GM21447 (cell line): ENCODE results near the gene FOXRED2.
"Not testable (repeated sequence)": the region's sequence is repeated elsewhere in the genome, so short reads cannot be mapped to it uniquely, and the experiment has no call there.

Source experiments
- ATAC-seq: cut with Tn5 transposase; IDR thresholded peaks from one replicate; pipeline ENCODE4 v1.9.1; 2021; ENCODE audit not compliant: unreplicated experiment

Gene FOXRED2

DNA sequence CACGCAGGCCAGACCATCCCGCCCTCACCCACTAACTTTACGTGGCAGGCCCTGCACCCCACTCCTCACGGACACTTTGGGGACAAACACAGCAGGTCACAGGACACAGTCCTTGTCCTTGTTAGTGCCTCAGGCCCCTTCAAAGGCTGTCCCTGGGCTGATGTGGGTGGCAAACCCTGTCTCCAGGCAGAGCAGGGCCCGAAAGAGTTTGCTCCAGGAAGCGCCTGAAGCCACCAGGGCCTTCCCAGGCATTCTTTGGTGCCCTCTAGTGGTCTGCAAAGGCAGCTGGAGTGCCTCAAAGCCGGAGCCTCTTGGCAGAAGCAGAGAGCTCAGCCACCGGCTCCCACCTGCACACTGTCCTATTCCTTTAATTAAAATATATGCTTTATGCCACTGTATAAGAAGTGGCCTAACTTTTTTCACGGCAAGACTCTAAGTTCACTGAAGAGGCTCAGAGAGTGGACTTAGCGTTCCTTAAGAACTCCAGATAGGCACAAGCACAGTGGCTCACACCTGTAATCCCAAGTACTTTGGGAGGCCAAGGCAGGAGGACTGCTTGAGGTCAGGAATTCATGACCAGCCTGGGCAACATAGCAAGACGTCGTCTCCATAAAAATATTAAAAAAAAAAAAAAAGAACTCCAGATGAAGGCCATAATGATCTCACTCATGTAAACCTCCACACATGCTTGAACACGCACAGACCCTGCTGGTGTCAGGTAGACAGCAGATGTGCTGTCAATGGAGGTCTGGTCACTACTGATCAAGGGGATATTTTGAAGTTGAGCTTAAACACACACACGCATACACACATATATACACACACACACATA lies 36.5 kb downstream of the FOXRED2 start:
- ATAC-seq = no peak

DNA sequence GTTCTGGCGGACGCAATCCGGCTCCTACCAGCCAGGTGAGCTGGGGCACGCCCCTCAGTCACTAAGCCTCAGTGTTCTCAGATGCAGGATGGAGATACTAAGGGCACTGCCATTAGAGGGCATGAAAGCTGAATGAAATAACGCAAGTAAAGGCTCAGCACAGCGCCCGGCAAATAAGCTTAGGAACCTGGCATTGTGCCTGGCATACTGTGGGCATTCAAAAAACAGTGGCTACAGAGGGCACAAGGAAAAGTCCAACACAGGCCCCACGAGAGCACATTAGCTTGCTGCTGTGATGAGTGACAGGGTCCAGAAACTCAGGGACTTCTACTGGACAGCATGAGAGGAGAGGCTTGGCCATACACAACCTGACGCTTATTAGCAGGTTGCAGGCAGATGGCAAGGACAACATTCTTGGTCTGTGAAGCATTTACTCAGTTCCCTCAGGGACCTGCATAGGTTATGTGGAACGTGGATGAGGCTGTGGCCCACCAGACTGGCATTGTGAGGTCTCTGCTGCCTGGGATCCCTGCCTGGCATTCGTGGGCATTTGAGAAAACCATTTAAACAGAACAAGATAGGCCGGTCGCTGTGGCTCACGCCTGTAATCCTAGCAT lies 37.6 kb downstream of the FOXRED2 start:
- ATAC-seq = no peak

DNA sequence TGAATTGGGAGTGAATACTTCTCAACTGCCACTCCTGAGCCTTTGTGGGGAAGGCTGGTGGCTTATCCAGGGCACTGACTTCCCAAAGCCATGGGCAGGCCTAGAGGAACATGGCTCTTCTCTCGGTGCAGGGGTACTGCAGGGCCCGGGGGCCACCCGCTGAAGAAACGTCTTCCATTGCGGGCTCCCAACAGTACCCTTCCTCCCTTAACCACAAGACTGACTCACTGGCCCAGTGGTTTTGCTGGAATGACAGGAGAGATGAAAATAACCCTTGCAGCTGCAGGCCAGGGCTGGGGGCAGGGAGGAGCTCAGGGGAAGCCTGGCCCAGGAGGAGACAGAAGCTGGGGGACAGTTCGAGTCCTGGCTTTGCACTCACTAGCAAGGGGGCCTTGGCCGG lies 38.9 kb downstream of the FOXRED2 start:
- no peak for ATAC-seq

DNA sequence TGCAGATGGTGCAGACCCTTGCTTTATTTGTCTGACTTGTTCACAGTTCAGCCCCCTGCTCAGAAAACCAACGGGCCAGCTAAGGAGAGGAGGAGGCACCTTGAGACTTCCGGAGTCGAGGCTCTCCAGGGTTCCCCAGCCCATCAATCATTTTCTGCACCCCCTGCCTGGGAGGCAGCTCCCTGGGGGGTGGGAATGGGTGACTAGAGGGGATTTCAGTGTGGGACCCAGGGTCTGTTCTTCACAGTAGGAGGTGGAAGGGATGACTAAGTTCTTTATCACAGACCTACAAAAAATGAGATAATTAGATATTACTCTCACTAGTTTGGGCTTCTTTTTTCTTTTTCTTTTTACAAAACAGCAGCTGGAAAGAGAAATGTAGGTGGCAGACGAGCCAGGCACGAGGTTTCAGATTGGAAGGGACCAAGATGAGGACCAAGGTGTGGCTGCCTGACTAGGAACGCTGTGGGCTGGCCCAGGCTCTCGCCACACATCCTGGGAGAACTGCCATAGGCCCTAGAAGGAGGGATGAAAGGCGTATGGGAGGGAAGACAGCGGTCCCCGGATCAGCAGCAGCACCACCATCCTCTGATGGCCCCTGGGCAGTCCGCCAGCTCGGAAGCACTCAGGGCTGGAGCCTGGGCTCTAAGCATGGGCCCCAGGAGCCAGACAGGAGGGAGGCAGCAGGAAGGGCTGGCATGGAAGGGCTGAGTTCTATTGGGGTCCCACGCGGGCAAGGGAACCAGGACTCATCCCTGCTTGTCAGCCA lies 39.6 kb downstream of the FOXRED2 start:
- no peak for ATAC-seq

DNA sequence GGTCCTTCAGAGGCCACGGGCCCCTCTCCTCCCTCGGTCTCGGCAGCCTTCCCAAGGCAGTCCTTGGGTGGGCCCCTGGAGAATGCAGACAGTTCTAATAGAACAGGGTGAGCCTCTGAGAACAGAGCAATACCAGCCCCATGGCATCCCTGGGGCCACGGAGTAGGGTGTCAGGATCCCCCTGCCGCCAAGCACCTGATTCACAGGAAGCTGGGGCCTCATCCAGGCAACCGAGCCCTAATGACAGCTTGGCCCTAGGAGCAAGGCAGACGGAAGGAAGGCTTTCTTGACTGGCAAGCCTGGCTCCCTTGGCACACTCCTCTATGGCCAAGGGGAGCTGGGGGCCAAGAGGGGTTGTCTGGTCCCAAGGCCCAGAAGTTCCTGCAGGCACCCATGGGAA lies 40.6 kb downstream of the FOXRED2 start:
- no peak for ATAC-seq

DNA sequence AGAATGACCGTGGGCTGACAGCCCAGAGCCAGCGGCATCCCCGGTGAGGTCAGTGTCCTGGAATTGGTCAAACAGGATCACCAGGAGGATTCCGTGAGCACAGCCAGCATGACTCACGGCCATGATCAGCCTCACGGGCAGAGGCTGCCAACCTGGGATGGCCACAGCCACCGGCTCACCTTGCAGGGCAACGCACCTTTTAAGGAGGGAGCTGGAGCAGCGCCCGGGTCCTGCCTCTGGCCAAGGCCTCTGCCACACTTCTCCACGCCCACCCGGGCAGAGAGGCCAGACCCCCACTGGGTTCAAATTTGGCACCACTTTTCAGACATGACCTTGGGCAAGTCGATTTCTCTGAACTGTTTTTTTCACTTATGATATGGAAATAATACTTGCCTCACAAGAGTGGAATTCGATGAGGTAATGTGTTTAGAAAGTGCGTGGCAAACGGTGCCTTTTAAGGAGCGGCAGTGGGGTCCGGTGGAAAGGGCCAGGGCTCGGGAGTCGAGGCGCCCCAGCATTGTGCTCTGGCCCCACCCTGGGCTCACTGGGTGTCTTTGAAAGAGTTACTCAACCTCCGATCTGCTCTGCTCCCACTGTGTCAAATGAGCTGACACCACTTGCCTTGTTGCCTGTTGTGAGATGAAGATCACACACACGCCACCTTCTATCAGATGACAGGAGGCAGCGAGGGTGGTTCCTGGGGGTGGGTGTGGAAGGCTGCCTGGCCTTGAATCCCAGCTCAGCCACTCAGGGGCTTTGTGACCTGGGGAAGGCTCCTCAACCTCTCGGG lies 41.4 kb downstream of the FOXRED2 start:
- ATAC-seq = no peak

DNA sequence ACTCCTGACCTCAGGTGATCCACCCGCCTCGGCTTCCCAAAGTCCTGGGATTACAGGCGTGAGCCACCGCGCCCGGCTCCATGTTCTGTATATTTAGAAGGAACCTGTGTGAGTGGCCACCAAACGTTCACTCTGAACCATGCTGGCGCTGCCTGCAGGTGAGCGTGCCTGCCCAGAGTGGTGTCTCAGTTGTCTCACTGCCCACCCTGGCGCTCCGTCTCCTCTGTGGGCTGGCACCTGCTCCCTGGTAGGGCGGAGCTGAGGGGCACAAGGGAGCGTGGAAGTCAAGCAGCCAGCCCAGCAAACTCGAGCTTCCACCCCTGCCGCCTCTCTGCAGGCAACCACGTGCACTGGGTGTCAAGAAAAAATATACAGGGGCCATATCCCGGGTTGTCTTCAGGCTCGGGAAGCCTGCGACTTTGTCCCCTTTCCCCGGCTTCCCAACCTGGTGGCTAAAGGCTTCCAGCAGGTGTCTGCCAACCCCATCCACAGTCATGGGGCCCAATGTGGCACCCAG lies 42.1 kb downstream of the FOXRED2 start:
- no peak for ATAC-seq

DNA sequence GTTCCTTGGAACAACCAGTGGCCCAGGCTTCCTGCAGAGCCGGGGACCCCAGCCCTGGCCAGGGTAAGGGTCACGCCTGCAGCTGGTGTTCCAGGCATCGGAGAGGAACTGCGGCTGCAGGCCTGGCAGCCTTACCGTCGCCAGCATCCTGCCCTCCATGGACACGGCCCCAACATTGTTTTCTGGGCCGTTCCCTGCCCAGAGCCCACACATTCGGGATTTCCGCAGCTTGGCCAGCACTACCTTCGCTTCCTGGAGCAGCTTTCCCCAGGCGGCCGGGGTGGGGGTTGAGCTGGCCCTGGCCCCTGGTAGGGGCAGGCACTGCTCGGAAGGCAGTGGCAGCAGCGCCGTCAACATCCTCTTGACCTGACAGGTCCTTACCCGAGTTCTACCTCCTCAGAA lies 43.1 kb downstream of the FOXRED2 start:
- no peak for ATAC-seq

DNA sequence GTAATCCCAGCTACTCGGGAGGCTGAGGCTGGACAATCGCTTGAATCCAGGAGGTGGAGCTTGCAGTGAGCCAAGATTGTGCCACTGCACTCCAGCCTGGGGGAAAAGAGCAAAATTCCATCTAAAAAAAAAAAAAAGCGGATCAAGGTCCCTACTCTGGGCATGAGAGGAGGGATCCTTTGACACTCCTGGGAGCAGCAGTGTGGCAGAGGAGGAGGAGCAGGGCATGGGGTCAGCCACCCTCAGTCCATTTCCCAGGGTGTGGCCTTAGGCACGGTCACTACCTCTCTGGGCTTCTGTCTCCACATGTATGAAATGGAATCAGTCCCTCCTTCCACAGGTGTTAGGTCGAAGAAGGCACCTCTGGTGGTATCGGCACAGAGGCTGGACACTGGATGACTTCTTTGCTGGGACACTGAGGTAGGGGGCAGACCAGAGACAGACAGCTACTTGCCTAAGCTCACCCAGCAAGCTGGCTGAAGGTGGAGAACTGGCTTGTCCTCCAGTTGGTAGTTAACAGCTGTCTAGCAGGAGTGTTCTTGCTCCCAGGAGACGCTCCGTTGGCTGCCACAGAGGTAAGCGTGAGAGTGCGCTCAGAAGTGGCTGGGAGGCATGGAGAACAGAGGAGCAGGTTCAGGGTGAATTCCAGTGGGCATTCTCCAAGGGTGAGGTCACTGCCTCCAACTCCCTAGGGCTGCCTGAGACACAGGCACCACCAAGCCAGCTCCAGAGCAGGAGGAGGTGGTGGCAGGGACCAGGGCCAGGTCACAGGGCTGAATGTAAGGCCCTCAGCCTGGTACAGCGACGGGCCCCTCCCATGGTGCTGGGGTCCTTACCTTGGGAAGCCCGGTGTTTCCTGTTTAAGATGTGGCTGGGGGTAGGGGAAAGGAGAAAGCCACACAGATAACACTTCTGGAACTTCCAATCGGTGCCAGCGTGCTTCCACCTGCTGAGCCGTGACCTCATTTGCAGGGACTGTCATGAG lies 44.9 kb downstream of the FOXRED2 start:
- ATAC-seq = no peak

DNA sequence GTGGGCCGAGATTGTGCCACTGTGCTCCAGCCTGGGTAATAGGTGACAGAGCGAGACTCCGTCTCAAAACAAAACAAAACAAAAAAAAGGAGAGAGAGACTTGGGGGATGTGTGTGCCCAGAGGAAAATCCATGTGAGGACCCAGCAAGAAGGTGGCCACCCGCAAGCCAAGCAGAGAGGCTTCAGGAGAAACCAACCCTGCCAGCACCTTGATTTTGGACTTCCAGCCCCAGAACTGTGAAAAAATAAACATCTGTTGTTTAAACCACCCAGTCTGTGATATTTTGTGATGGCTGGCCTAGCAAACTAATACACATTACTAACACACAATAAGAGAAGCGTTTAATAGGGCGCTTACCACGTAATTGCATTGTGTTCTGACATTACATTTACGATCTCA lies 46.6 kb downstream of the FOXRED2 start:
- no peak for ATAC-seq

DNA sequence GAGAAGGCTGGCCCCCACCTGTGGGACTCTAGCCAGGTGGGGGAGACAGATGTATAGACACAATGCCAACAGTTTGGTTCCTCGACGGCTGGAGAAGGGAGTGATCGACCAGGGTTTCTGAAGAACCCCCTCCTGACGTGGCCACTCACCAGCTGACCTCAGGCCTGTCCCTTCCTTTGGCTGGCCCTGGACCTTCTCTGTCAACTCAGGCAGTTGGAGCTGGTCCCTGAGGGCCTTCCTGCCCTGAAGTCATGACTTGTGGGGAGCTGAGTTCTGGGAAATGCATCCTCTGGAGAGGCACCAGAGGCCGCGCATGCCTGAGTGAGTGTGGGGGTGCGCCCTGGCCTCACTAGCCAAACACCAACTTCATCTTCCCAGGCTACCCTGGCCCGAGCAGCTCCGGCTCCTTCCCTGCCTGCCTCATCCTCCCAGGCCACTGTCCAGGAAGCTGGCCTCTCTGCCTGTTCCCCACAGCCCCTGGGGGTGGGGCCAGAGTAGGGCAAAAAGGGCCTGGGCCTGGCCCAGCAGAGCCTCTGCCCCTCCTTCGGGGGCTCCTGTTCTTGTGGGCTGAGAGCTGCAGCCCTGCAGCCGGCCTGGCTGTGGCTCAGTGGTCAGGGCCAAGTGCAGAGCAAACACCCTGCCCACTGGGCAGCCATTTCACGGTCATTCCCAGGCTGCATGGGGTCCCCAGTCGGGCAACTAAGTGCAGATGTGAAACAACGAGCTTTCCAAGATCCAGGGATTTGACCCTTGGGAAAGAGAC lies 49.0 kb downstream of the FOXRED2 start:
- ATAC-seq = no peak

DNA sequence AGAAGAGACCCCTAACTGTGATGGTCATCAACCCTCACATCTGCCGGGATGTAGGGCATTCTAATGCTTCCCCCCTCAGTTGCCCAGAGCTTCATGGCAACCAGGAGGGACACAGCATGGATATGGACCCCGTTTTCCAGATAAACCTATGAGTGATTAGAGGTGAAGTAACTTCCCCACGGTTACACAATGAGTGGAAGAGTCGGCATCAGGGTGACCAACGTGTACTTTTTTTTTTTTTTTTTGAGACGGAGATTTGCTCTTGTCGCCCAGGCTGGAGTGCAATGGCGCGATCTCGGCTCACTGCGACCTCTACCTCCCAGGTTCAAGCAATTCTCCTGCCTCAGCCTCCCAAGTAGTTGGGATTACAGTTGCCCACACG lies 50.4 kb downstream of the FOXRED2 start:
- ATAC-seq = no peak

DNA sequence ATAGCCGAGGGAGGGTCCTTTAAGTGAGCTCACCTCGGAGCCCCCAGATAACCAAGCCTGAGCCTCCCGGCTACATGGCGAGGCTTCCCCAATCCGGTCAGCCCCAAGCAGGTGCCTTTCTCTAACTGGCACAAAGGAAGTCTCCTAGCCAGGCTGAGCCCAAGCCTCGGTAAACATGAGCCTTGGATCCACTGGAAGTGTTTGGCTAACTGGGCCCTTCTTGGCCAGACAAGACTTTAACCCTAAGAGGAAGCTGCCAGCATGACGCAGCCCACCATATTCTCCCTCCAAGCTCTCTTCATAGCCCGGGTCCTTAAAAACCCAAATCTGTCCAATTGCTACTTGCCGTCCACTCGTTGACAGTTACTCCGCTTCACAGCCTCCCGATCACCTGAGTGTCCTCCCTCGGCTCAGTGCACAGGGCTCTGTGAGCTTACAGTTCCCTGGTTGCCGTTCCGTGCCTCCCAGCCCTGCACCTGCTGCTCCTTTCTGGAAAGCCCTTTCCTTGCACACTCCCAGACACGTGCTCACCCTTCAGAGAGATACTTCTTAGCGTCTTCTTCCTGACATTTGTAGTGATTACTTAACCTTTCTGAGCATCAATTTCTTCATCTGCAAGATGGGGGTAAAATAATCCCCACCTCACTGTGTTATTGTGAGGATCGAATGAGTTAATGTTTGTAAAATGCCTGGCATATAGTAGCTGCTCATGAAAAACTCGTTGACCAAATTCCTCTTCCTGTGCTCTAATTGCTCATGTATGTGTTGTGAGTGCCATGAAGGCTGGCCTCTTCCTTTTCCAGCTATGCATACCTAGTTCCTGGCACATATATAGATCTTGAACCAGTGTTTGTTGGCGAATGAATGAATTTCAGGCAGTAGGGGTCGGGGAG lies 51.0 kb downstream of the FOXRED2 start:
- ATAC-seq = no peak

DNA sequence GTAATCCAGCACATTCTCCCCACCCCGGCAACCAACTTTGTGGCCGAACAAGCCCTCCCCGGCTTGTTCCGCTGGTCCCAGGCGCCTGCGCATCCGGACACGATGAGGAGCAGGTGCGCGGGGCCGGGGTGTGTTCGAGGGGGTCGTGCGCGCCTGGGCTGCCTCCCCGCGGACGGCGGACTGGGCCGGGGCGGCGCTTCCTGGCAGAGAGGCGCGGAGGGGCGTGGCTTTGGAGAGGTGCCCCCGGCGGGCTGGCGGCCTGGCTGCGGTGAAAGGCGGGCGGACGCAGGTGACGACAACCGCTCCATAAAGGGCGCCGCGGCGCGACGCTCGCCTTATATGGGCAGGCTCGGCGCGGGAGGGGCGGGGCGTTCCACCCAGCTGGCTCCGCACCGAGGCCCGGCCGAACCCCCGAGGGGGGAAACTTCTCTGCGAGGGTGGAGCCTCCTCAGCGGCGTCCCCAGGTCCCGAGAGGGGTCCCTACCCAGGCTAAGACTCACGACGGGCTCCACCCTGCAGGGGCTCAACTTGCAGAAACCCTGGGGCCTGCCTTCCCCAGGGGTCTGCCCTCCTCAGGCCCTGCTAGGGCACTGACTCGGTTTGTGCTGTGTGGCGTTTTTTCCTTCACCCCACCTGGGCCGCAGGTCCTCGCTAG lies 51.8 kb downstream of the FOXRED2 start:
- ATAC-seq = peak; percentile 45

DNA sequence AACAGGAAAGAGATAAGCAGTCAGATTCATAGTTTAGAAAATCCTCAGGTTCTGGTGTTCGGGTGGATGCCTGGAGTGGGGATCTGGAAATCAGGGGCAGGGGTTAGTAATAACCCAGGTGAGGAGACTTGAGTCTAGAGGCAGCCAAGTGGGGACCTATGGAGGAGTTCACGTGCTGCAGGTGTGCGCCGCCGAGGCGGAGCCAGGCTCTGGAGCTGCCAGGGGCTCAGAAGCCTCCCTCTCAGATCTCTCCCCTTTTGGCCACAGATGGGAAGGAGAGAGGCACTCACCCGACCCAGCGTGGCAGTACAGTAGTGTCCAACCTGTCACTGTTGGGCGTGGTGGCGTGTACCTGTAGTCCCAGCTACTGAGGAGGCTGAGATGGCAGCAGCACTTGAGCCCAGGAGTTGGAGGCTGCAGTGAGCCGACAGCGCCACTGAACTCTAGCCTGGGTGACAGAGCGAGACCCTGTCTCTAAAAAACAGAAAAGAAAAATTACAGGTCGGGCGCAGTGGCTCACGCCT lies 52.9 kb downstream of the FOXRED2 start:
- no peak for ATAC-seq

DNA sequence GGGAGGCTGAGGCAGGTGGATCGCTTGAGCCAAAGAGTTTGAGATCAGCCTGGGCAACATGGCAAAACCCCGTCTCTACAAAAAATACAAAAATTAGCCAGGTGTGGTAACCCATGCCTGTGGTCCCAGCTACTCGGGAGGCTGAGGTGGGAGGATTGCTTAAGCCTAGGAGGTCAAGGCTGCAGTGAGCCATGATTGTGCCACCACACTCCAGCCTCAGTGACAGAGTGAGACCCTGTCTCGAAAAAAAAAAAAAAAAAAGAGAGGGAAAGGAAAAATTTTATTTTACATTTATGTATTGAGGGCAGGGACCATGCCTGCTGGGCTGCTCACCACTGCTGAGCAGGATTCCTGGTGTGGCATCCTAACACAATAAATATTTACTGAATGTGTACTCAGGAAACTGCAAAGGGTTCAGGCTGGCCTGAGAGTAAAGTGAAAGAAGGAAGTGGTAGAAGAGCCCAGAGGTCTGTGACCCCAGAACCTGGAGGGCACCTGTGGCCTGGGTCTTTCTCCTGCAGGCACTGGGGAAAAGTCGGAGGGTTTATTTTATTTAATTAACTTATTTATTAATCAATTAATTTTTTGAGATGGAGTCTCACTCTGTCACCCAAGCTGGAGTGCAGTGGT lies 53.7 kb downstream of the FOXRED2 start:
- not testable (repeated sequence) for ATAC-seq
